NAMALWA (cell line): Measurements from ENCODE around the gene GNPTAB.
"Not testable (repeated sequence)": the region's sequence is repeated elsewhere in the genome, so short reads cannot be mapped to it uniquely, and the experiment has no call there.

ENCODE experiments used
- DNase-seq: peaks from one replicate; pipeline ENCODE4 v3.0.0-alpha.2; 2015; ENCODE audit warnings: low spot score

GNPTAB gene

DNA sequence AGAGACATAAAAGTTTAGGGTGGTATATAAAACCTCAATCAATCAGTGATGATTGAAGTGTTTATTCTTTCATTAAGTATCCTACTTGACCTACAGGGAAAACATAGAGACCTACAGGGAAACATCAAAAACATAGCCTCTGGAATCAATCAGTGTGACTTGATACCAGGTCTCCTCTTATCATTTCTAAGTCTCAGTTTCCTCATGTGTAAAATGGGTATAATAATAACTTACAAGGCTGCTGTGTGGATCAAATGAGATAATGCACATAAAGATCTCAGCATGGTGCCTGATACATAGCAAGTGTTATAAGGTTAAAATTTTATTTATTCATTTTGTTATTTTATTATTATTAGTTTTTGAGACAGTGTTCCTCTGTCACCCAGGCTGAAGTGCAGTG is 22.2 kb upstream of the GNPTAB start:
- no peak for DNase-seq

DNA sequence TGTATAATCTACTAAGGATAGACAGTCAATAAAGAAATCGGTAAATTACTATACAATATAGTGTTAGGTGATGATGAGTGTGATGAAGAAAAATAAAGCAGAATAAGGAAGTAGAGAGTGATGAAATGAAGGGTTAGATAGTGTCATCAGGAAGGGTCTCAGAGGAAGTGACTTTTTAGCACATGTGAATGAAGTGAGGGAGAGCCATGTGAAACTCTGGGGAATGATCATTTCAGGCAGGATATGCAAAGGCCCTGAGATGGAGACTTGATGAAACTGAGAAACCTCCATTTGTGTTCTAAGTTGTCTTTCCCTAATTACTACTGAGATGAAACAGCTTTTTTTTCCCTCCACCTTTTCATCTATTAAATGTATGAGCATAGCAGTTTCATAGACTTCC is 19.4 kb upstream of the GNPTAB start:
- DNase-seq: no peak

DNA sequence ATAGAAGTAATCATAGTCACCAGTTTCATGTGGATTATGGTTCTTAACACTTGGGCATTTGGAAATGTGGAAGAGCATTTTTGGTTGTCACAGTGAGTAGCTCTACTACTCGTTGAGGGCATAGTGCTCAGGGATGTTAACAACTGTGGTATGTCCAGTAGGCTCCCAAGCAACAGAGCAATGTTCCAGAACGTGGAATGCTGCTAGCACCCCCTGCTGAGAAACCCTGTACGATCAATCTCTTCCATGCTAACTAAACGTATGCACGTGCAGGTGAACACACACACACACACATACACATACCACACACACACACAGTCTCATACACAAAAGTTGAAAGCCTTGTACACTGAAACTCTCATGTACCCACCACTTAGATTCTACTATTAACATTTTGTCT is 16.6 kb upstream of the GNPTAB start:
- DNase-seq: no peak

DNA sequence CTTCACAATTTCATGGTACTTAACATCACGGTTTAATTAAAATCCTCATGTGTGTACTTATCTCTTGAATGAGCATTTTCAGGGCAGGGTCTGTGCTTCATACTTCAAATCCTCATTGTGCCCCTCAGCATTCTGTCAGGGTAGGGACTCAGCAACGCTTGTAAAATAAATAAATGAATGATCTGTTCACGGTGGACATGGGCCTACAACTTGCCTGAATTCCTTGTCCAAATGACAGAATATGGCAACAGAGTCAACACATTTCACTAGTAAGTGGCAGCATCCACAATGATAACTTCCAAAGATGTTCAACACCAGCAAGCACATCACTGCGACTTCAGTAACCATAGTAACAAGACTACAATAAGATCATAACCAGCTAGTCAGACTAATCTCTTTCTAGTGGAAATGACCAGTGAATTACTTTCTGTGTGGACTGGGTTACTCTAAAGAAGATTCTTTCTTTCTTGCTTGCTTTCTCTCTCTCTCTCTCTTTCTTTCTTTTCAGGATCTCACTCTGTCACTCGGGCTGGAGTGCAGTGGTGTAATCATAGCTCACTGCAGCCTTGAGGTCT is 14.5 kb upstream of the GNPTAB start:
- DNase-seq: no peak

DNA sequence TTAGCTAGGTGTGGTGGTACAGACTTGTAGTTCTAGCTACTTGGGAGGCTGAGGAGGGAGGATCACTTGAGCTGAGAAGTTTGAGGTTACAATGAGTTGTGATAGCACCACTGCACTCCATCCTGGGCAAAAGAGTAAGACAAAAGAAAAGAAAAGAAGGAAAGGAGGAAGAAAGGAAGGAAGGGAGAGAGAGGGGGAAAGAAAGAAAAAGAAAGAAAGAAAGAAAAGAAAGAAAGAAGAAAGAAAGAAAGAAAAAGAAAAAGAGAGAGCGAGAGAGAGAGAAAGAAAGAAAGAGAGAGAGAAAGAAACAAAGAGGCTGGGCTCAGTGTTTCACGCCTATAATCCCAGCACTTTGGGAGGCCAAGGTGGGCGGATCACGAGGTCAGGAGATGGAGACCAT is 10.3 kb upstream of the GNPTAB start:
- DNase-seq: no peak

DNA sequence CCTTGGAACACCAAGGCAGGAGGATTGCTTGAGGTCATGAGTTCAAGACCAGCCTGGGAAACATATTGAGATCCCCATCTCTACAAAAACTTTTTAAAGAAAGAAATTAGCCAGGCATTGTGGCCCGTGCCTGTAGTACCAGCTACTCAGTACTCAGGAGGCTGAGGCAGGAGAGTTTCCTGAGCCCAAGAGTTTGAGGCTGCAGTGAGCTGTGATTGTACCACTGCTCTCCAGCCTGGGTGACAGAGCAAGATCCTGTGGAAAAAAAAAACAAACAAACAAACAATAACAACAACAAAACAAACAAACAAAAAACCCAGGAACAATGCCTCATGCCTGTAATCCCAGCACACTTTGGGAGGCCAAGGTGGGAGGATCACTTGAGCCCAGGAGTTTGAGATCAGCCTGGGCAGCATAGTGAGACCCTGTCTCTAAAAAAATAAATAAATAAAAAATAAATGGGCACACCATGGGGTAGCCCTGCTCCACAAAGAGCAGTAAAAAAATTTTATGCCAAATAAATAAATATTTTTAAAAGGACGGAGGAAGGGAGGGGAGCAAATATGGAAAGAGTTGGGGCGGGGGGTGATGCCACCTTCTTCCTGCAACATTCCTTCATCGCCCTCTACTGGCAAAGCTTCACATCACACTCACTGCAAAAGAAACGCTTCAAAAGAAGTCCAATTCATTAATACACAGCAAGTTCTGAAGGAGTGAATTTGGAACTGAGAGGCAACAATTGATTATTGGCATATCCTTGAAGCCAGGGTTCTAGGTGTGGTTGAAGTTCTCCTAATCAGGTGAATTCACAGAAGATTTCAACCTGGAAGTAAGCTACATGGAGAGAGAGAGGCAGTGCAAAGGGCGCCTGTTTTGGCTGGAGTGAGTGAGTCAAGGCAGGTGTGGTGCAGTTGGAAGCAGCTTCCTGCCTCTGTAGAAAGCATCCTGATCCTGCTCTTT is 8.8 kb upstream of the GNPTAB start:
- DNase-seq: peak; percentile 83

DNA sequence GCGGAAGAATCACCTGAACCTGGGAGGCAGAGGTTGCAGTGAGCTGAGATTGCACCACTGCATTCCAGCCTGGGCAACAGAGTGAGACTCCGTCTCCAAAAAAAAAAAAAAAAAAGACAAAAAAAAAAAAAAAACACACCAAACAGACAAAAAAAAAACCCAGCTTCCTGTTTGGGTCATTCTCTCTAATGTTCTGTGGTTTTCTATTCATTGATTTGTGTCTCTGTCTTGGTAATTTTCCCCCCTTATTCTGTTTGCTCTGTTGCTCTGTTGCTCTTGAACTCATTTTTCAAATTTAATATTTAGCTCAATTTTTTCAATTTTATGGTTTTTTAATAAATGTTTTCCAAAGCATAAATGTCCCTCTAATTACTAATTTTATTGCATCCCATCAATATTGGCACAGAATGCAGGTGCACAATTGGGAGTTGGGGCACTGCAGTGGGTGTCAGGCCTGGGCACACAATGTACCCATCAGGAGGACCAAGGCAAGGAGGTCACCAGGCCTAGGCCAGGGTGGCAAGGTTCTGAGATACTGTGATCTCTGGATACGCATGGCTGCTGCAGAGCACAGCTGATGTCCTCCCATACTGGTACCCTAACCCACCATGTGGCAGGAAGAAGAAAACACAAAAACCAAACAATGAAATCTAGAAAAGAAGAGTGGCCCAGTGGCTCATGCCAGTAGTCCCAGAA is 8.0 kb upstream of the GNPTAB start:
- DNase-seq: peak; percentile 30

DNA sequence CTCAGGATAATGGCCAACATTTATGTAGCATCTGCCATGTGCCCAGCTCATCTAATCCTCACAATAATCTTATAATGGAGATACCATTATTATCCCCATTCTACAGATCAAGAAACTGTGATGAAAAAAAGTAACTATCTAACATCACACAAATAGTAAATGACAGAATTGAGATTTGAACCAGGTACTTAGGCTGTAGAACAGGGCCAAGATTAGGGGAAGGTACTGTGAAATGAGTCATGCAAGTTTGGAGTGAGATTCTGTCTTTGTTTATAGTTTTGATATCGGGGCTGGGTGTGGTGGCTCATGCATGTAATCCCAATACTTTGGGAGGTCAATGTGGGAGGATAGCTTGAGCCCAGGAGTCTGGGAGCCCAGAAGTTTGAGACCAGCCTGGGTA is 1.3 kb upstream of the GNPTAB start:
- DNase-seq: no peak

DNA sequence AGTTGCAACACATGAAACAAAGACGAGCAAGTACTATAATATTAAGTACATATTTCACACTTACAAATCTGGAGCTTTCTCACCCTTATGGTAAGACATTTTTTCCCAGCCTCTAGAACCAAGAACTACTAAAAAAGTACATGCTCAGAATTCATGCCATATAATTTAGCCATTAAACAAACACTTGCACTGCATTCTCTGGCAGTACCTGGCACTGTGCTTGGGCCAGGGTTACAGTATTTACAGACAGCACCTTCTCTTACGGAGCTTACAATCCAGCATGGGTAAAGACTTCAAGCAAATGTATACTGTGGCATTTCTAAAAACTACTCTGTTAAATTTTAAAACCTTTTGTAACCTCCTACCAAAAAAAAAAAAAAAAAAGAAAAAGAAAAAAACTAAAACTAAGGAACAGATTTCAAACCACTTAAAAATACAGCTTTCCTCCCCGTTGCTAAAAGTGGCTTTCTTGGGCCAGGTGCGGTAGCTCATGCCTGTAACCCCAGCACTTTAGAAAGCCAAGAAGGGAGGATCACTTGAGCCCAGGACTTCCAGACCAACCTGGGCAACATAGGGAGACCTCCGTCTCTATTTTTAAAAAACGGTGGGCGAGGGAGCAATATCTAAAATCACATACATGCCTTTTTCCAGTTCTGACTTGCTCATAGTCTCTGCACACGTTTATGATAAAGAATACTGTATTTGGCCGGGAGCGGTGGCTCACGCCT is 956 bp downstream of the GNPTAB start:
- DNase-seq: peak; percentile 56

DNA sequence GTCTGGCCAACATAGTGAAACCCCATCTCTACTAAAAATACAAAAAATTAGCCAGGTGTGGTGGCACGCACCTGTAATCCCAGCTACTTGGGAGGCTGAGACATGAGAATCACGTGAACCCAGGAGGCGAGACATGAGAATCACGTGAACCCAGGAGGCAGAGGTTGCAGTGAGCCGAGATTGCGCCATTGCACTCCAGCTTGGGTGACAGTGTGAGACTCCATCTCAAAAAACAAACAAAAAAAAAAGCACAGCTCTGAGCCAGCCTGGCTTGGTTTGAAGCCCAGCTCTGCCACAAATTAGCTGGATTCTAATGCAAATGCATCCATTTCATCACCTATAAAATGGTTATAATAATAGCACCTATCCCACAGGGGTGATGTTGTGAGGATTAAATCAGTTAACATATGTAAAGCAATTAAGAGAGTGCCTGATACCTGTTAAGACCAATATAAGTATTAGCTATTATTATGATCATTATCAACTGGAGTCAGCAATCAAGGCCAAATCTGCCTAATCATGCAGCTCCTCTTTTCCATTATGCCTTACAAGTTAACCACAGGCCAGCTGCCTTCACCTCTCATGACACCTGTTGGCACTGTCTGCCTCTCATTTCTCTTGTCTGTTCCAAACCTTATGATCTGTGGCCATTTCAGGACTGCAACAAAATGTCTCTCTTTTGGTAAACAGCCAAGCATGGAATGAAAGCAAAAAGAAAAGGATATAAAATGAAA is 2.1 kb downstream of the GNPTAB start:
- peak; percentile 44 for DNase-seq

DNA sequence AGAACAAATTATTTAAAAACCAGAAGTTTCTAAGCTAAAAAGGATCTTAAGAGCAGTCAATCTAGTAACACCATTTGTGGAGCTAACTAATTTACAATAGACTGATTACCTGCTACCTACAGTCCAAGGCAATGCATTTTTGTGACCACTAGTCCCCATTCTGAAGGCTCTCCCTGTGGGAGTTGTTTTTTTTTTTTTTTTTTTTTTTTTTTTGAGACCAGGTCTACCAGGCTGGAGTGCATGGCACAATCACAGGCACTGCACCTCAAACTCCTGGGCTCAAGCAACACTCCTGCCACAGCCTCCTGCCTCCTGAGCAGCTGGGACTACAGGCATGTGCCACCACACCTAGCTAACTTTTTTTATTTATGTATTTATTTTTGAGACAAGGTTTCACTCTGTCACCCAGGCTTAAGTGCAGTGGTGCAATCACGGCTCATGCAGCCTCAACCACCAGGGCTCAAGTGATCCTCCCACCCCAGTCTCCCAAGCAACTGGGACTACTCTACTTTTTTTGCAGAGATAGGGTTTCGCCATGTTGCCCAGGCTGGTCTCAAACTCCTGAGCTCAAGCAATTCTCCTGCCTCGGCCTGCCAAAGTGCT is 3.9 kb downstream of the GNPTAB start:
- no peak for DNase-seq

DNA sequence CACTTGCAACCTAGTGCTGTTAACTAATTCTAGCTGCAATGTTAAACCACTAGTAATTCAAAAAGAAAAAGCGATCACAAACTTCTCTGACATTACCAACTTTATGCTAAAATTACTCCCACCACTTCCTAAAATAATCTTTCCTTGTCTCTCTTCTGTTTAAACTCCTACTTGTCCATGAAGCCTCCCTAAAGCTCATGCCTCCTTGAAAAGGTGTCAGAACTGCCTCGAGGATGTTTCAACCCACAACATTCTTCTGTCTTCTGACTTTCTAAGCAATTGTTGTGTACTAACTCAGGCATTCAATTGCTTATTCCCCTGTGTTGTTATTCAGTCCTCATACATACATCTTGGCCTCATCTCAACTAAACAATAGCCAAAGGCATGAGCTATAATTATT is 5.9 kb downstream of the GNPTAB start:
- no peak for DNase-seq

DNA sequence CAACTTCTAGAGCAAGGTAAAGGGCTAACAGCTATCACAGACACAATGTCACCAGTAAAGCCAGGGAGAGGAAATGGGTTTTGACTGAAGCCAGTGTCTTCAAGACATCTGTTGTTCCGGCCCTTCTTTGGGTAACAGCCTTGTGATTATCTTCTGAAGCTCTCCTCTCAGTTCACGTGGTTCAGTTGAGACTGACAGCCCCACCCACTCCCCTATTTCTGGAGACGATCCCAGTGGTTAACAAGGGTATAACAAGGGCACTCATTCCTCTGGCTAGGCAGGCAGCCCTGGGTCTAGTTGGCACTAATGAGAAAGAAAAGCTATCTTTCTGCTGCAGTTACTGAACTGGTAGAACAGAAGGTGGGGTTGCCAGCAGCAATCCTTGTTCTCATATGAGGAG is 6.9 kb downstream of the GNPTAB start:
- peak; percentile 96 for DNase-seq

DNA sequence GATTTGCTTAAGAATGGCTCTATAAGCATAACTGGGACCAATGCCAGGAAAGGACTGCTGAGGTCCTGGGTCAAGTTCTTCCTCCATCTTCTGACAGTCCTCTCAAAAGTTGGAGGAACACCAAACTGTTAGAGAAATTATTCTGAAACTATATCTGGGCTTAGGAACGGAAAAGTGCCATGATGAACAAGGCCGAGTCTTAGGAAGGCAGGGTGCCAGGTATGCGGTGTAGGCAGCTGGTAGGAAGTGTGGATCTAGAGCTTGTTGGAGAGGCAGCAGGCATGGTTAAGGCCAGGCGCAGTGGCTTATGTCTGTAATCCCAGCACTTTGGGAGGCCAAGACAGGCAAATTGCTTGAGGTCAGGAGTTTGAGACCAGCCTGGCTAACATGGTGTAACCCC is 7.7 kb downstream of the GNPTAB start:
- no peak for DNase-seq

DNA sequence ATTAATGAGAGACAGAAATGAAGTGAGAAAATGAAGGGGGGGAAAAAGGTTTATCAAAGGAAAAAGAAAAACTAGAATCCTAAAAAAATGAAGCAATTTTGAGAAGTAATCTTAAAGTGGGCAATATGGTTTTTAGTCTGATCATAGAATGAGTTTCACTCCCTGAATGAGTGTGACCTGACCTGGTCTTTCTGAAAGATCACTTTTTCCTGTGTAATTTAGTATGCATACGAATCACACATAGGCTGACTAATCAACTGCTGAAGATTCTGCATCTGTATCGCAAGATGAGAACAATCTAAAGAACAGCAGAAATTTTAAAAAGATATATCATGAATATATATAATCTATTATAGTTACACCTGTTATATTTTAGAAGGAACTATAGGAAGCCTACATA is 11.3 kb downstream of the GNPTAB start:
- no peak for DNase-seq

DNA sequence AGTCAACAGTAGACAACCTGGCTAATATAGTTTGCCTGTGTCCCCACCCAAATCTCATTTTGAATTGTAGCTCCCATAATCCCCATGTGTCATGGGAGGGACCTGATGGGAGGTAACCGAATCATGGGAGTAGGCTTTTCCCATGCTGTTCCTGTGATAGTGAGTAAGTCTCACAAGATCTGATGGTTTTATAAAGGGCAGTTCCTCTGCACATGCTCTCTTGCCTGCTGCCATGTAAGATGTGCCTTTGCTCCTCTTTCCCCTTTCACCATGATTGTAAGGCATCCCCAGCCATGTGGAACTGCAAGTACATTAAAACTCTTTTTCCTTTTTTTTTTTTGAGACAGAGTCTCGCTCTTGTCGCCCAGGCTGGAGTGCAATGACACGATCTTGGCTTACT is 12.1 kb downstream of the GNPTAB start:
- DNase-seq: not testable (repeated sequence)

DNA sequence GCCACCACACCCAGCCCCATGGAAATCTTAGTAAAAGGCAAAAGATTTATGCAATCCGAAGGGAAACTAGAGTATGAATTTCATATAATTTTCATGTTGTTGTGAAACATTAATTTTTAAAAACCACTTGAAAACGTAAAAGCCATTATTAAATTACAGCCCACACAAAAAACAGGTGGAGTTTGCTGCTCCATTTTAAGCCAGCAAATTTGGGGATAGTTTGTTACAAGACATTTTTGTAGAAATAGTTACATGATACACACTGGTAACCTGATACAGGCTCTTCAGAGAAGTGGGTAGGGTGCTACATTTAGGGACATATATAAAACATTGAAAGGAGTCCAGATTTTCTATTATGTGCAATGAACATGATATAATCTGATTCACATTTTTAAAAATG is 17.6 kb downstream of the GNPTAB start:
- DNase-seq: no peak

DNA sequence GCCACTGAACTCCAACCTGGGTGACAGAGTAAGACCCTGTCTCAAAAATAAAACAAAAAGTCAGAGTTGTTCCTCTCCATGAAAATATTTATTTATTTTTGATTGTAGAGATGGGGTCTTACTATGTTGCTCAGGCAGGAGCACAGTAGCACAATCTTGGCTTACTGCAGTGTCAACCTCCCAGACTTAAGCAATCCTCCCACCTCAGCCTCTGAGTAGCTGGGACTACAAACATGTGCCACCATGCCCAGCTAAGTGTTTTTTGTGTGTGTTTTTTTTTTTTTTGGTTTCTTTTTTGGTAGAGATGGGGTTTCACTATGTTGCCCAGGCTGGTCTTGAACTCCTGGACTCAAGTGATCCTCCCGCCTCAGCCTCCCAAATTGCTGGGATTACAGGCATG is 18.0 kb downstream of the GNPTAB start:
- not testable (repeated sequence) for DNase-seq

DNA sequence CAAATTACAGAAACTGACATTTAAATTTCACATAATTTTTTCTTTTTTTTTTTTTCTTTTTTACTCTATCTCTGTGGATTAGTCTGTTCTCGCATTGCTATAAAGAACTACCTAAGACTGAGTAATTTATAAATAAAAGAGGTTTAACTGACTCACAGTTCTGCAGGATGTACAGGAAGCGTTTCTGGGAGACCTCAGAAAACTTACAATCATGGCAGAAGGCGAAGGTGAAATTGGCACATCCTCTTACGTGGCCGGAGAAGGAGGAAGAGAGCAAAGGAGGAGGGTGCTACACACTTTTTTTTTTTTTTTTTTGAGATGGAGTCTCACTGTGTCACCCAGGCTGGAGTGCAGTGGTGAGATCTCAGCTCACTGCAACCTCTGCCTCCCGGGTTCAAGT is 19.4 kb downstream of the GNPTAB start:
- DNase-seq: not testable (repeated sequence)

DNA sequence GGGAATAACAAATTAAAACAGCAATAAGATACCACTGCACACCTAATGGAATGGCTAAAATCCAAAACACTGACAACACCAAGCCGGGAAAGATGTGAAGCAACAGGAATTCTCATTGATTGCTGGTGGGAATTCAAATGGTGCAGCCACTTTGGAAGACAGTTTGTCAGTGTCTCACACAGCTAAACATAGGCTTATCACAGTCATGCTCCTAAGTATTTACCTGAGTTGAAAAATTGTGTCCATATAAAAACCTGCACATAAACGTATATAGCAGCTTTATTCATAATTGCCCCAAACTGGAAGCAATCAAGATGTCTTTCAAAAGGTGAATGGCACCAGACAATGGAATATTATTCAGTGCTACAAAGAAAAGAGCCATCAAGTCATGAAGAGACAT is 21.6 kb downstream of the GNPTAB start:
- no peak for DNase-seq

DNA sequence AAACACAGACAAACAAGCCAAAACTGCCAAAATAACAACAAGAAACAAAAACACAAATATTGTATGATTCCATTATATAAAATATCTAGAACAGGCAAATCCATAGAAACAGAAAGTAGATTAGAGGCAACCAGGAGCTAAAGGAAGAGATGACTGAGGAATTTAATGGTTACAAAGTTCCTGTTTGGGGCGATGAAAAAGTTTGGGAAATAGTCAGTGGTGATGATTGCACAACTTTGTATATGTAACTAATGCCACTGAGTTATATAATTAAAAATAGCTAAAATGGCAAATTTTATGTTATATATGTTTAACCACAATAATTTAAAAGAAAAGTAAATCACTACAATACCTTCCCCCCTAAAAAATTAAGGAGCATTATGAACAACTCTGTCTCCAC is 24.5 kb downstream of the GNPTAB start:
- no peak for DNase-seq
